GM18909 (cell line): ENCODE measurements around the gene CKB.

Experiments used
- ATAC-seq: cut with Tn5 transposase; IDR thresholded peaks from one replicate; pipeline ENCODE4 v1.9.1; 2021; ENCODE audit warnings: mild to moderate bottlenecking; ENCODE audit not compliant: unreplicated experiment, poor library complexity

The CKB gene

DNA sequence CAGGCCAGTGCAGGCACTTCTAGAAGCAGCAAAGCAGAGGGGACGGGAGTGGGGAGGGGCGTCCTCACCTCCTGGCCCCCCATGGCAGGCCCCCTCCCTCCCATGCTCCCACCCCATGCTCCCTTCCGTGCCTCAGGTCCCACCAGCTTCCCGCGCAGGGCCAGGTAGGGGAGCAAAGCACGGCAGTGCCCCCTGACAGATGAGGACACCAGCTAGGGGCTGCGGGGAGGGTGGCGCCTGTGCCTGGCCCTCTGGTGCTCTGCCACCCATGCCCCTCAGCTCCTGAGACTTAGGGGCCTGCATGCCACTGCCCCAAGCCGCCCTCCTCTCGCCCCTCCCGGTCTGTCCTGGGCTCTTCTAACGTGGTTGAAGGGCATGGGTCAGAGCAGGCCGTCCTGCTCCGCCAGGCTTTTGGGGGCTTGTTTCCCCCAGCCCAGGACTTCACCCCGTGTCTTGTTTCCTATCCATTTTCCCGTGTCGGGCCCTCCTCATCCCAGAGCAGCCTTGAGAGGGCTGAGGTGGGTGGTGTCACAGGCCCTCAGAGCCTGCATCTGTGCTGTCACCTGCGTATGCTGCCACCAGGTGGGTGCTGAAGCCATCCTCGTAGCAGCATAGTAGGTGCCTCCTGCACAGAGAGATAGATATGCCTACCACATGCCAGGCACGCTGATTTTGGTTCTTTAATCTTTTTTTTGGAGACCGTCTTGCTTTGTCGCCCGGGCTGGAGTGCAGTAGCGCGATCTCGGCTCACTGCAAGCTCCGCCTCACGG, 16.6 kb upstream of the CKB start:
- ATAC-seq = no peak

DNA sequence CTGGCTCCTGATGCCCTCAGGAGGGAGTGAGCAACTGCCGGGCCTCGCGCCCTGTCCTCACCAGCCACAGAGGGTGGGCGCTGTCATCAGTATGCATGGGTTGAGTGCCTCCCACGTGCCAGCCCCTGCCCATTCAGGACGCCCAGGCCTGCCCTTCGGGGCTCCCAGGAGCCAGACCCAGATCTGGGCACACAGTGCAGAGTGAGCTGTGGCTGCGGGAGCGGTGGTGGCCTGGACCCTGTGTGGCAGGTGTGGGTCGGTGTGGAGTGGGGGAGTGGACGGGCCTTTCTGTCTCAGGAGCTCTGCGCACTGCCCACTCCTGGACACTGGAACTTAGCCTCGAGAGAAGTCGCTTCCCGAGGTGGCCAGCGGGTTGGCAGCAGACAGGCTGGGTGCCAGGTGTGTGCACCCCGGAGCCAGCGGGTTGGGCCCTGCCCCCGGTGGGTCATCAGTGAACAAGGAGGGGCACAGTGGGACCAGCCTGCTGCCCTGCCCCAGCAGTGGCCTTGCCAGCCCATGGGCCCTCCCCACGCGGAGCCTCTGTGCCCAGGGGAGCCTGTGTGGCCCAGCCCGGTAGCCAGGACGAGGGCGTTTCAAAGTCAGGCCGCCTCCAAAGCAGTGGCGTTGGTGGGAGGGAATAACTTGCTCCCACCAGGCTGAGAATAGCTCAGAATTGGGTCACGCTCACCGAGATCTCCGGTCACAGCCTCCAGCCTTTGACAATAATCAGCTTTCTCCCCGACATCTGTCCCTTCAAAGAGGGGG, 15.8 kb upstream of the CKB start:
- no peak for ATAC-seq

DNA sequence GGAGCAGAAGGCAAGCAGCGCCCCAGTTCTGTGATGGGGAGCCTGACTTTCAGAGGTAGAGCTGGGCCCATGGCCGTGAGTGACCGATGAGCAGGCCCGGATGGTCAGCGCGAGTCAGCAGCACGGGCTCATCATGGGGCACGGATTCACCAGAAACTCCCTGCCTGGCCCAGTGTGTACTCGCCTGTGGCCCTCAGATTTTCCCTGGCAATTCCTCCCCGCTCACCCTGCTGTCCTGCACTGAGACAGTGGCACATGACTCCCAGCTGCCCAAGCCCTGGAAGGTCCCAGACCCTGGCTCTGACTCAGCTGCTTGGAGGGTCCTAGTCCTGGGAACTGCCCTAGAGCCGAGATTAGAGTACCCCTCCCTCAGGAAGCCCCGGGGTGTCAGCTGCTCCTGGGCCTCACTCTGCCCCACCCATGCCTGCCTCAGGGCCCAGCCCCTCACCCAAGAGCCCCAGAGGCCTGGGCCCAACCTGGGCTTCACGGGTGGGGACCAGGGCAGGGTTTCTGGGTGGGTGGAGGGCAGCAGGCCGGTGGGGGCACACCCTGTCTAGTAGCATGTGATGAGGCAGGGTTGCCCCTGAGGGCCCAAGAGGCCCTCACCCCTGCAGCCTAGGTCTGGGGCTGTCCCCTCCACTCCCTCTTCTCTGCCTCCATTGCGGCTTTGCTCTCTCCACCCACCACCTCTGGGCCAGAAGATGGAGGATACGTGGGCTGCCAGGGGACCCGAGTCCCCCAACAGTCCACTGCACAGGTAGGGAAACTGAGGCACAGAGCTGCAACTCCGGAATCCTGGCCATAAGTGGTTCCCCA, 14.8 kb upstream of the CKB start:
- no peak for ATAC-seq

DNA sequence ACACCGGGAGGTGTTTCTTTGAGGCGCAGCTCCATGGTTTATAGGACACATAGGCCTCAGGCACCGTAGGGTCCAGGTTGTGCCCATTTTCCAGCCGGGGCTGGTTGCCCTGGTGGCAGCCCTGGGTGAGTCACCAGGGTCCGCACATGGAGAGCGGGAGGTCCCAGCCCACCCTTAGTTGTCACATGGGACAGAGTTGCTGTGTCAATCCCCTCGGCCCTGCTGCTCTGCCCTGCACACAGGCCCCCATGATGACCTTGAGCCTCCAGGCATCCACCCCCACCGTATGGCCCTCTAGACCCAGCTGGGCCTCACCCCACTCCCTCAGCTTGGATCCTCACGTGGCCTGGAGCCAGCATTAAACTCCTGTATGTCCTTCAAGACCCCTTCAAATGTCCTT, 14.1 kb upstream of the CKB start:
- ATAC-seq = no peak

DNA sequence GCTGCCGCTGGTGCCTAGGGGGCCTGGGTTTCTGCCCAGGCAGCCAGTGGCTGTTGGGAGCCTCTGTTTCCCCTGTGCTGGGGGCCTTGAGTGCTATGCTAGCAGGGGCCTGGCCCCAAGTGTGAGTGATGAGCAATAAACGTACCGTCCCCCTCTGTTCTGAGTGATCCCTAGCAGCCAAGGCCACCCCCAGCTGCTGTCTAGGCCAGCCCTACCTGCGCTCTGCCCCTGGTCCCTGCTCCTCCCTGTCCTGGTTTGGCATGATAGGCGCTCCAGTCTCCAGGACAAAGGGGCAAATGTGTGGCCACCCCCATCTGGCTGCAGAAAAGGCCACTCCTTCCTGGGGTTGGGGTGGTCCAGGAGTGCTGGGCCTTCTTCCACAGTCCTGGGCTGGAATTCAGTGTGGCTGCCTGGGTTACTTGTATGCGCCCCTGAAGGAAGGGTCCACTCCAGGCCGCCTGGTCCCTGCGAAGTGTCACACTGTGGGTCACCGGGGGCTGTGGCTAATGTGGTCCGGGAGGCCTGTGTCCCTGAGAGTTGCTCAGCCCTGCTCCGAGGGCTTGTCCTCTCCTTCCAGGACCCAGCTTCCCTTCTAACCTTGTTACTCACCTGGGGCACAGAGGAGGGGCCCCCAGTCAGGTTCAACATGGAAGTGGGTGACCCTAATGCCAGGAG, 13.4 kb upstream of the CKB start:
- no peak for ATAC-seq

DNA sequence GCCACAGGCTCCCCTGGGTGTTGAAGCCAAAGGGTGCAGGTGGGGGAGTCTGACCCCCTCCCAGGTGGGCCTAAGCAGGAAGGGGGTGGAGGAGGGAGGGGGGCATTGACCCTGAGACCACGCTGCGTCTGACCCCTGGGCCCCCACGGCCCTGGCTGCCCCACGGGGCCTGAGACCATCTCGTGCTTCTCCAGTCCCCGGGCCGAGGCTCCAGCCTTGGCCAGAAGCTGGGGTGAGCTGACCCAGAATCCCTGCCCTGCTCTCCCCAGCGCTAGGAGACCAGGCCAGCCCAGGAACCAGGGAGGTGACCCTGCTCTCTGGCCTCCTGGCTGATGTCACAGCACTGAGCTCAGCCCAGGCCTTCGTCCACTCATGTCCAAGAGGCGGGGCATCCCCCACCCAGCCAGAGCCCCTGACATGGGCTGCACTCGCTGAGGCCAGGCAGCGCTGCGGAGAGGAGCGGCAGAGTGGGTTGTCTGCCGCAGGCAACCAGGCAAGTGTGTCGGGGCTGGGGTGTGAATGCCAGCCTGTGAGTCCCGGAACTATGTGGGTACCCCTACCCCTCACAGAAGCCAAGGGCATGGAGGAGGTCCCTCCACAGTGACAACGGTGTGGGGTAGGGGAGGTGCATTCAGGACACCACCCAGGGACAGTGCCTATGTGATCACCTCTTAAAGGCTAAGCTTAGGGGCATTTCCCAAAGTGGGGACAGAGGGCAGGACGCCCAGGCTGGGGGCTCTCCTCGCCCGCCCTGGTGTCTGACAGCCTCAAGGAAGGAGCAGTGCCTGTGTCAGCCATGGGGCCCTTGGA, 12.7 kb upstream of the CKB start:
- no peak for ATAC-seq

DNA sequence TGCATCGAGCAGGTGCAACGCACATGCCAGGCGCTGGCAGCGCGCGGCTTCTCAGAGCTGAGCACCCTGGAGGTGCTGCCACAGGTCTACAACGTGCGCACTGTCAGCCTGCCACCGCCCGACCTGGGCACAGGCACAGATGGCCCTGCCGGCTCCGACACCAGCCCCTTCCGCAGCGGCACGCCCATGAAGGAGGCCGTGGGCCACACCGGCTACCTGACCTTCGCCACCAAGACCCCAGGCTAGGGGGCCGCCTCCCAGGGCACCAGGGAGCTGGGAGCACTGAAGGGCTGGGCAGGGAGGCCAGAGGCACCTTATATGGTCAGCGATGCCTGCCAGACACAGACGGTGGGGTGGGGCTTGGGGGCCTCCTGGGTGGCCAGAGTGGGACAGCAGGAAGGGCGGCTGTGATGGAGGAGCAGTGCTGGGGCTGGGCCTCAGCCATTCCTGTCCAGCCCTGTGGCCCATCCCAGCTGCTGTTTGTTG, 12.0 kb upstream of the CKB start:
- no peak for ATAC-seq

DNA sequence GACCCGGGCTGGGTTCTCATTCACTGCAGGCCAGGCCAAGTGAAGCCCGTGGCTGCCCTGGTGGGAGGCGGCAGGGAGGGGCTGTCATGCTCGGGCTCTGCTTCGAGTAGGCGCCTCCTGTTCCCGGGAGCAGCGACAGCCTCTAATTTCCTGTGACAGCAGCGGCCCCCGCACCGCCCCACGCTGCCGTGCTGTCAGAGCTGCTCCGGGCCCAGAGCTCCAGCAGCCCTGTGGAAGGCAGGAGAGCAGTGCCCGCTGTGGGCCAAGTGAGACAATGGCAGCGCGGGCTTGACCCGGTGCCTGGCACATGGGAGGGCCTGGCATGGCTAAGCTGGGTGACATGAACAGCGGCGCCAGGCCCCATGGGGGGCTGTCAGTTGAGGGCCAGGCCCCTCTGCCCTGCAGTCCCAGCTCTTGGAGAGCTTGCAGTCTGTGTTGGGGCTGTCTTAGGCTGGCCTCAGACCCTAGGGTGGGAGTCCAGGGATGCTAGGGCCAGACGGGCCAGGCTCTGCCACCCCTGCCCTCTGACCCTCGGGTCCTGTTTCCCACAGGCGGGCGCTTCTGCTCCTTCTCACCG, 11.5 kb upstream of the CKB start:
- no peak for ATAC-seq

DNA sequence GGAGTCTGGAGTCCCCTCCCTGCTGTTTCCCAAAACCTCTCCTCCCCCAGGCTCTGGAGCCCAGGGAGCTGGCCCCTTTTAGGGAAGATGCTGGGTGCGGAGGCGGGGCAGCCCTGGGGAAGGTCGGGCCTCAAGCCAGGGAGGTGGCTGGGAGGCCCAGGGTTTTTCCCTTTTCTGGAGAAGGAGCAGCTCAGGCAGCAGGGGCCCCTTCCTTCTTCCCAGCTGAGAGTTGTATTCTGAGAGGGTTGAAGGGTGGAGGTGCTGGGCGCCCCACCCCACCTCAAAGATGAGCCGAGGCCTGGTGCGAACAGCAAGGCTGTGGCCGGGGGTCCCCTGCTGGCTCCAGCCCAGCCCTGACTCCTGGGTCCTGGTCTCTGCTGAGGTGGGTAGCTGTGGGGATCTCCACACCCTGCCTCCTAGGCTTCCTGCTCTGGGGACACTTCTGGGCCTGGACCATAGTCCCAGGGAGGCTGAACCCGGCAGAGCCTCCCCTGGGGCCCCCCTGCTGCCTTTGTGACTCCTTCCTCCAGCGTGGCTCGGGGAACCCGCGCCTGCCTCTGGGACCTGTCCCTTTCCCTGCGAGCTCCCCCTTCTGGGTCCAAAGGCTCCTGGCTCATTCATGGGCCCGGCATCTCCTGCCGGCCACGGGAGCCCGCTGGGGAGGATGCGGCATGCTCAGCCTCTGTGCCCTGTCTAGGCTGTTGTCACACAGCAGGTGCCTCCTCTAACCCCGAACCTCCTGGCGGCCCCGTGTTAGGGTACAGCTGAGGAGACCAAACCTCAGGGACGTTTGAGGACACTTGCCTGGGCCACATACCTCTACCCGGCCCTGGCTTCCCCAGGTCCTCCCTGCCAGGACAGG, 10.7 kb upstream of the CKB start:
- ATAC-seq = no peak

DNA sequence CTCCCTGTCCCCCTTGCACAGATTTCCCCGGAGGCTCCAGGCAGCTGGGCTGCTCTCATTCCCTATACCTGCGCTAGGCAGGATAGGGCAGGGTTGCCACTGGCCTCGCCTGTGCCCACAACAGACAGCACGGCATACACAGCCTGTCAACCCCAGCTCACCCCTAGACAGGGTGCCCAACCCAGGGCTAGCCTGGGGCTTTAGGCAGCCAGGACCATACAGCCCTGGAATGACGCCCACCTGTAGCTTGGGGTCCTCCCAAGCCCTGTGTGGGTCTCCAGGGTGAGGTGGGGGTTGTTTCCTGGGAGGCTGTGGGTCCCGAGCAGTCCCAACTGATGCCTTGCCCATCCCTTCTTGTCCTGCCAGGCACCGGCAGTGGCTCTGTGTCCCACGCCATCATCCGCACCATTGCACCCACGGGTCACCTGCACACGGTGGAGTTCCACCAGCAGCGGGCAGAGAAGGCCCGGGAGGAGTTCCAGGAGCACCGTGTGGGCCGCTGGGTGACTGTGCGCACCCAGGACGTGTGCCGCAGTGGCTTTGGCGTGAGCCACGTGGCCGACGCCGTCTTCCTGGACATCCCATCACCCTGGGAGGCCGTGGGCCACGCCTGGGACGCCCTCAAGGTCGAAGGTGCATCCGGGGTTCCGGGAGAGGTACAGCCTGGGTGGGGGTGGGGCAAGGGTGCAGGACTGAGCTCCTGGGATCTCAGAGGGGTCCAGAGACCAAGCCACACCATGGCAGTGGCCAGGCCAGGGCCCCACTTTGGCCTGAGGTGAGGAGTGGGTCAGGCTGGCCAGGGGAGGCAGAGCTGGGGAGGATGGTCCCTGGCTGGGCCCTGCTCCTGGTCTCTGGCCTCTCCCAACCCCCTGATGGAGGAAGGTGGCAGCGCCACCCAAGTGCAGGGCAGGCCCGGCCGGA, 9.8 kb upstream of the CKB start:
- no peak for ATAC-seq

DNA sequence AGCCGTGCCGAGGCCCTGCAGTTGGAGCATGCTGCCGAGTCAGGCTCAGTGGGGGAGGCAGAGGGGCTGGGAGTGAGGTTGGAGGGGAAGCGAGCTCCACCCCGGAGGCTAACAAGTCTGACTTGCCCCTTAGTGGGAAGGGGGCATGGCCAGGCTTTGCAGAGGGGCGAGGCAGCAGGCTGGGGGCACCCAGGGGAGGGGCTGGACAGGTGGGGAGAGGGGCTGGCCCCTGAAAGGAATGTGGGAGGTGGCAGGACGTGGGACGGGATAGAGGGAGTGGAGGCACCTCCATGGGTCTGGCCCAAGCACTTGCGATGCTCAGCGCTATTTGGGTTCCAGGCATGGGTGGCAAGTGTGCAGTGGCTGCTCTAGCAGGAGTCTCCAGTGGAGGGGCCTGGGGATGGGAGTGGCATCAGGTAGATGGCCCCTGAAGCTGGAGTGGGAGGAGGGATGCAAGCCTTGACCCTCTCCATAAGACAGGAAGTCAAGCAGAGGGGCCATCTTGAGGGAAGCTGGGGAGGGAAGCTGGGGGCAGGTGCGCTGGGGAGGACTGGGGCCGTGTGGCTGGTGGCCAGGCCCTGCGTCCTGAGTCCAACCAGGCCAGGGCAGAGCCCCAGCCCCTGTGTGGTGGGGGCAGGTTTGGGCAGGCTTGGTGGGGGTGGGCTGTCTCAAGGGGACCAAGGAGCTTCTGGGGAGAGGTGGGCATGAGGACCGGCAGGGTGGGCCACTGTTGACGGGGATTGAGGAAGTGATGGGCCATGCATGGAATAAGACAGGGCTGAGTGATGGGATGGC, 9.0 kb upstream of the CKB start:
- no peak for ATAC-seq

DNA sequence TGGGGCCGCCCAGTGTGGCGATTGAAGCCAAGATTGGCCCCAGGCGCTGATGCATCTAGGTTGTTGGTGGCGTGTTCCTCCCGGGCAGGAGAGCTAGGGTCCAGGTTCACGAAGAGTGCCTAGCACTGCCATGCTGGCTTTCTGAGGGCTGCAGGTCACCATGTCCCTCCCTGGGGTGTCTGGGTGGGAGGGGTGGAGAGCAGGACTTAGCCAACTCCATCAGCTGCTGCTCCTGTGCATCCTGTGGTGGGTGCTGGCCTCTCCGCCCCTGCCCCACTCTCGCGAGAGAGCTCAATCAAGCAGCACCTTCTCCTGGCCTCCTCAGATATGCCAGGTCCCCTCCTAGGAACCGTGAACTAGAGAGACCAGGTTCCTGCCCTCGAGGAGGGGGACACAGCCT, 8.2 kb upstream of the CKB start:
- no peak for ATAC-seq

DNA sequence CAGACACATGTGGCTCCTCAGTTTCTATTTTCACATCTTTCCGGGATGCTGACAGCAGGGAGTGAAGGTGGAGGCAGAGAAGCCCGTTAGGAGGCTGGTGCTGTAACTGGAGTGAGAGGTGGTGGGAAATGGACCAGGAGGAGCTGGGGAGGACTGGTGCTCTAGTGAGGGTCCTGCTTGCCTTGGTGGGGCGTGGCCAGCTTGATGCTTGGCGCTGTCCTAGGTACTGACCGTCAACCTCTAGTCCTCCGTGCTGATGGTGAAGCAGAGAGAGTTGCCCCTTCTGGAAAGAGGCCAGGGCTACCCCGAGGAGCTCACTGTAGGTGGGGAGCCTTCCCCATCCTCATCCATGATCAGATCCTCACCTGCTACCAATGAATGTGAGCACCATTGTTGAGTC, 7.8 kb upstream of the CKB start:
- no peak for ATAC-seq

DNA sequence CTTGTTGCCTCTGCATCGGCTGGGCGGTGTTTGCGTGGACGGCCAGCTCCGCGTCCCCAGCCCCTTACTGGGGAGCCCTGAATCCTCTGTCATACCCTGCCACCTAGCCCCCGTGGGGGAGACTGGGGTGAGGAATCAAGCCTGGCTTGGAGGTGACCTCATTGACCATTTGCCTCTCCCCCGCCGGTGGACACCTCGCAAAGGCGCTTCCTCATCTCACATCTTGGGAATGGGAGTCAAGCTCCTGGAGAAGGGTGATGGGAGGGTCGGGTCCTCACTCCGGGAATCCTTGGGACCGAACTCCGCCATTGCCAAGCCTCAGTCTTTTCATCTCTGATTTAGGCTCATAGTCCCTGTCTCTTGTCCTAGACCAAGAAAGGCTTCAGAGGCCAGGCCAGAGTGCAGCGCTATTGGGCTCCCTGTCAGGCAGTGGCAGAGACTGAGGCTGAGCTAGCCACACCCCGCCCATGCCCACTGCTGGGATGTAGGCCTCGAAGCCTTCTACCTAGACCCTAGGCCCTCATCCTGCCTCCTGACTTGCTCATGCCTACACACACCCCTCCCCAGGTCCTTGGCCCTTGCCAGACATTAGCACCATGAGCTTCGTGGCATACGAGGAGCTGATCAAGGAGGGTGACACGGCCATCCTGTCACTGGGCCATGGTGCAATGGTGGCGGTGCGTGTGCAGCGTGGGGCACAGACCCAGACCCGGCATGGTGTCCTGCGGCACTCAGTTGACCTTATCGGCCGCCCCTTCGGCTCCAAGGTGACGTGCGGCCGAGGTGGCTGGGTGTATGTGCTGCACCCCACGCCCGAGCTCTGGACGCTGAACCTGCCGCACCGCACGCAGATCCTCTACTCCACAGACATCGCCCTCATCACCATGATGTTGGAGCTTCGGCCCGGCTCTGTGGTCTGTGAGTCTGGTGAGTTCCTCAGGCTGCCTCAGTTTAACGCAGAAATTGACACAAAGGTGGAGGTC, 7.0 kb upstream of the CKB start:
- no peak for ATAC-seq

DNA sequence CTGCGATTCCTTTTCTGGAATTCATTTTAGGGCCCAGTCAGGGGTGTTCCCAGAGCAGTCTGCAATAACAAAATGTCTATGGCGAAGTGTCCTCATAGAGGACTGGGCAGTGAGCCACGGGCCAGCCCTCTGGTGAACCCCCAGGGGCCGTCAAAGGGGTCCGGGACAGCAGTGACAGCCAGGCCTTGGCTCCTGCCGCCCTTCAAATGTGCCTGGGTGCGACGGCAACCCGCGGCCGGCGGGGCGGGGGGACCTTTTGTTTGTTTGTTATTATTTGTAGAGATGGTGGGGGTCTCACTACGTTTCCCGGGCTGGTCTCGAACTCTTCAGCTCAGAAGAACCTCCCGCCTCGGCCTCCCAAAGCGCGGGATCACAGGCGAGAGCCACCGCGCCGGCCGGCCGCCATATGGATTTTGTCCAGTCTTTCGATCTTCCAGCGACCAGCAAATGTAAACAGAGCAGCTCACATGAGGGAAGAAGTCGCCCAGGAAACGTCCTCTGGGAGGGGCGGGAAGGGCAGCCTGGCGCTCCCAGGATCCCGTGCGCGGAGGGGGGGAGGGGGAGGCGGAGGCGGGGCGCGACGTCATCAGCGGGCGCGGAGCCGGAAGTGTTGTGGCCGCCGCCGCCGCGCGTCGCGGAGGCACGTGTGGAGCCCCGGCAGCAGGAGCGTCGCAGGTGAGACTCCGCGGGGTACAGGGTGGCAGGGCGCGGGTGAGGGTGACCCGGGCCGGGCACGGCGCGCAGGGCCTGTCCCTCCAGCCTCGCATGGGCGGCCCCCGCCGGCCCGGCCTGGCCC, 6.2 kb upstream of the CKB start, which contains the start of gene TRMT61A:
TRMT61A (plus strand) TSS at position 610 of the 796 bp plus-strand sequence. CDS start 783 bp downstream, outside the sequence.
- no peak for ATAC-seq
